Measurements from ENCODE around the gene ALOX12. TPM values are rescaled to one million over a fixed set of nuclear protein-coding genes. Genes with fewer than 3 reads are reported as not detected.
"Not testable (repeated sequence)": the region's sequence is repeated elsewhere in the genome, so short reads cannot be mapped to it uniquely, and the experiment has no call there.

The ALOX12 gene
- total RNA-seq, 4 donors from 2014 or later = 17.1 to 32.5 (median 21.9) TPM

- TF ChIP-seq POLR2A (IDR thresholded peaks at IDR 0.05) (no peak), CTCF (IDR thresholded peaks at IDR 0.05) (no peak)
- 70 to 77% methylated on average over 6 of the region's 6 CpGs for WGBS, 2 donors
- no peak overlapping the region for H3K4me3 ChIP-seq (ENCODE audit: low read depth, poor library complexity, severe bottlenecking)
- intact Hi-C loops (cut with DNase I; ENCODE audit: low total_unique reads) = no loop called here
- no peak for DNase-seq (ENCODE audit: low spot score in 2 of 2)
Observed at GRCh38 chr17:7048968-7049367, 53.1 kb downstream of the ALOX12 start.

GRCh38 chr17:7050583-7050982 is 54.7 kb downstream of the ALOX12 start:
- not testable (repeated sequence) for DNase-seq (ENCODE audit: low spot score in 2 of 2); H3K4me3 ChIP-seq (ENCODE audit: low read depth, poor library complexity, severe bottlenecking)
- 83 to 87% methylated on average over 9 of the region's 9 CpGs for WGBS, 2 donors
- intact Hi-C loops (cut with DNase I; ENCODE audit: low total_unique reads) = loop anchor here (5.0 to 10.0 kb wide), 2 partner anchors 82 to 114 kb away; no protein-coding TSS in a partner anchor

GRCh38 chr17:7056386-7056785 is 60.5 kb downstream of the ALOX12 start:
- 73 to 77% methylated on average over 4 of the region's 4 CpGs for WGBS, 2 donors
- intact Hi-C loops (cut with DNase I; ENCODE audit: low total_unique reads) = loop anchor here (10.0 kb wide), 1 partner anchor 108 kb away; no protein-coding TSS in a partner anchor
- DNase-seq (ENCODE audit: low spot score in 2 of 2) = no peak

GRCh38 chr17:7058831-7059447 is 63.1 kb downstream of the ALOX12 start:
- no peak overlapping the region for H3K4me3 ChIP-seq (ENCODE audit: low read depth, poor library complexity, severe bottlenecking)
- DNase-seq (ENCODE audit: low spot score in 2 of 2) = no peak
- TF ChIP-seq CTCF (IDR thresholded peaks at IDR 0.05) (no peak), POLR2A (IDR thresholded peaks at IDR 0.05) (no peak)
- WGBS, 2 donors = 71 to 76% methylated on average over 7 of the region's 7 CpGs
- intact Hi-C loops (cut with DNase I; ENCODE audit: low total_unique reads) = loop anchor here (10.0 kb wide), 1 partner anchor 106 kb away; no protein-coding TSS in a partner anchor

More at GRCh38 chr17:7056386-7056785, 60.5 kb downstream of the ALOX12 start:
- H3K4me3 ChIP-seq (ENCODE audit: low read depth, poor library complexity, severe bottlenecking) = no peak overlapping the region
- no peak for TF ChIP-seq CTCF (IDR thresholded peaks at IDR 0.05)
- no peak for TF ChIP-seq POLR2A (IDR thresholded peaks at IDR 0.05)

MicroRNA genes within 50 kb of the gene (microRNA counts, 767-probe panel; counts per million panel counts)
- microRNA hsa-miR-195-5p (8,891 to 10,159 counts per million in 2 donors), microRNA hsa-miR-497-5p (0 to 358 counts per million in 2 donors)

Other genes with a start within 250 kb of the ALOX12 start
- gene XAF1, start 240.0 kb upstream of the ALOX12 start, total RNA-seq = 10 to 100 TPM in 1 of 4 donors, 1 to 10 TPM in 3; 5.3 to 10.2 (median 6.6) TPM
- gene FBXO39, start 219.8 kb upstream of the ALOX12 start, total RNA-seq = under 1 TPM; 0.42 to 0.97 (median 0.71) TPM
- gene TEKT1, start 164.3 kb upstream of the ALOX12 start, total RNA-seq = not detected
- gene RNASEK, start 16.6 kb downstream of the ALOX12 start, total RNA-seq = 100 to 1,000 TPM; 187 to 231 (median 220) TPM
- 1 to 10 TPM in 3 of 4 donors, under 1 TPM in 1; 0.72 to 5.1 (median 2.1) TPM for gene BCL6B, start 27.0 kb downstream of the ALOX12 start, total RNA-seq
- gene SLC16A13, start 40.0 kb downstream of the ALOX12 start, total RNA-seq = 1 to 10 TPM; 1.0 to 5.2 (median 2.6) TPM
- 1 to 10 TPM; 1.1 to 6.3 (median 4.1) TPM for gene SLC16A11, start 48.0 kb downstream of the ALOX12 start, total RNA-seq
- gene CLEC10A, start 84.2 kb downstream of the ALOX12 start, total RNA-seq = 1 to 10 TPM in 2 of 4 donors, under 1 TPM in 2; 0.46 to 5.4 (median 1.9) TPM
- gene ASGR2, start 118.8 kb downstream of the ALOX12 start, total RNA-seq = 10 to 100 TPM in 1 of 4 donors, 1 to 10 TPM in 3; 6.7 to 10.1 (median 8.7) TPM
- gene ASGR1, start 183.3 kb downstream of the ALOX12 start, total RNA-seq = 1 to 10 TPM; 1.3 to 6.6 (median 4.2) TPM
- gene DLG4, start 223.8 kb downstream of the ALOX12 start, total RNA-seq = 1 to 10 TPM; 2.7 to 7.7 (median 4.7) TPM
- 1,000 to 10,000 TPM in 1 of 4 donors, 100 to 1,000 TPM in 3; 703 to 1,179 (median 863) TPM for gene ACADVL, start 223.9 kb downstream of the ALOX12 start, total RNA-seq
- 10 to 100 TPM; 51.7 to 87.5 (median 67.8) TPM for gene DVL2, start 238.5 kb downstream of the ALOX12 start, total RNA-seq
- gene PHF23, start 243.4 kb downstream of the ALOX12 start, total RNA-seq = 10 to 100 TPM; 23.4 to 32.5 (median 27.9) TPM
- 100 to 1,000 TPM; 253 to 667 (median 538) TPM for gene GABARAP, start 246.4 kb downstream of the ALOX12 start, total RNA-seq